ENCODE data around the gene ABAT.

DNA sequence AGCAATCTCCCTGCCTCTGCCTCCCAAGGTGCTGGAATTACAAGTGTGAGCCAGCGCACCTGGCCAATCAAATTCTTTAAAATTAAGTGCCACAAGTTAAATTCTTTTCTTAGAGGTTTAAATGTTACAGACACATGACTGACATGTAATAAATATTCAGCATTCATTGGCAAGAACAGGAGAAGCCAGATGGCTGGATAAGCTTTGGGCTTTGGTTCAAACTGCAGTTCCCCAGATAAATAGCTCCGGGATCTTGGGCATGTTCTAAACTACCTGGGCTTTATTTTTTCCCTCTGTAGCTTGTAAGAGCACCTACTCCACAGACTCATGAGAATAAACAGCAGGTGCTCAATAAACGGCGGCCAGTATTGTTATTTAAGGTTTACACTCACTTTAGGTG, 34.1 kb downstream of the ABAT start:
- TF ChIP-seq HDGF (IDR thresholded peaks at IDR 0.05; ENCODE audit: borderline replicate concordance) (no peak), FOXM1 (IDR thresholded peaks at IDR 0.05; ENCODE audit: borderline replicate concordance) (no peak), ARNT (IDR thresholded peaks at IDR 0.05) (no peak), FOXA1 (IDR thresholded peaks at IDR 0.05) (no peak), NFRKB (IDR thresholded peaks at IDR 0.05) (no peak), SUZ12 (IDR thresholded peaks at IDR 0.05) (no peak)

Data from HEK293T (cell line).